ENCODE measurements around the gene ABHD12. TPM values are rescaled to one million over a fixed set of nuclear protein-coding genes. Genes with fewer than 3 reads are reported as not detected.

Gene ABHD12
- total RNA-seq, 2 donors from 2014 or later = 70.1 to 84.7 TPM

- no peaks in the 10 kb centered on the region for H3K4me1 ChIP-seq (replicated peaks)
- WGBS = 95% methylated on average over 6 of the region's 6 CpGs
- H3K36me3 ChIP-seq = no peaks in the 10 kb centered on the region
- no peak for DNase-seq (ENCODE audit: low spot score)
- H3K9me3 ChIP-seq = no peaks in the 10 kb centered on the region
- no peak overlapping the region for H3K4me3 ChIP-seq
- TF ChIP-seq POLR2A (IDR thresholded peaks at IDR 0.05) (no peak), POLR2AphosphoS5 (IDR thresholded peaks at IDR 0.05) (no peak), CTCF (IDR thresholded peaks at IDR 0.05) (no peak)
- intact Hi-C loops (cut with DNase I) = no loop called here
- H3K27ac ChIP-seq = no peak overlapping the region
- no peaks in the 10 kb centered on the region for H3K27me3 ChIP-seq (replicated peaks; ENCODE audit: insufficient read depth)
Measured at GRCh38 chr20:25346349-25346748, 44.3 kb downstream of the ABHD12 start.

- WGBS = 75% methylated on average over 1 of the region's 1 CpG
- no peak for DNase-seq (ENCODE audit: low spot score)
- intact Hi-C loops (cut with DNase I) = no loop called here
- H3K27me3 ChIP-seq (replicated peaks; ENCODE audit: insufficient read depth) = no peaks in the 10 kb centered on the region
- H3K4me1 ChIP-seq (replicated peaks) = no peaks in the 10 kb centered on the region
- H3K9me3 ChIP-seq = no peaks in the 10 kb centered on the region
- no peak overlapping the region for H3K27ac ChIP-seq
- no peak for TF ChIP-seq POLR2A (IDR thresholded peaks at IDR 0.05)
- TF ChIP-seq CTCF (IDR thresholded peaks at IDR 0.05) = no peak
- TF ChIP-seq POLR2AphosphoS5 (IDR thresholded peaks at IDR 0.05) = no peak
- no peak overlapping the region for H3K4me3 ChIP-seq
- no peaks in the 10 kb centered on the region for H3K36me3 ChIP-seq
Measured at GRCh38 chr20:25345721-25346120, 44.9 kb downstream of the ABHD12 start.

- no peak for DNase-seq (ENCODE audit: low spot score)
- no peaks in the 10 kb centered on the region for H3K9me3 ChIP-seq
- no peak overlapping the region for H3K4me3 ChIP-seq
- 94% methylated on average over 3 of the region's 3 CpGs for WGBS
- intact Hi-C loops (cut with DNase I) = no loop called here
- no peaks in the 10 kb centered on the region for H3K27me3 ChIP-seq (replicated peaks; ENCODE audit: insufficient read depth)
- no peaks in the 10 kb centered on the region for H3K36me3 ChIP-seq
- no peak for TF ChIP-seq CTCF (IDR thresholded peaks at IDR 0.05)
- no peak for TF ChIP-seq POLR2A (IDR thresholded peaks at IDR 0.05)
- no peak for TF ChIP-seq POLR2AphosphoS5 (IDR thresholded peaks at IDR 0.05)
- no peaks in the 10 kb centered on the region for H3K4me1 ChIP-seq (replicated peaks)
- no peak overlapping the region for H3K27ac ChIP-seq
Measured at GRCh38 chr20:25344634-25345033, 46.0 kb downstream of the ABHD12 start.

- WGBS = 69% methylated on average over 9 of the region's 9 CpGs
- no peak for TF ChIP-seq POLR2A (IDR thresholded peaks at IDR 0.05)
- TF ChIP-seq POLR2AphosphoS5 (IDR thresholded peaks at IDR 0.05) = no peak
- no peak for TF ChIP-seq CTCF (IDR thresholded peaks at IDR 0.05)
- H3K36me3 ChIP-seq = no peaks in the 10 kb centered on the region
Measured at GRCh38 chr20:25341716-25342680, 48.6 kb downstream of the ABHD12 start.

GRCh38 chr20:25340380-25340779 is 50.3 kb downstream of the ABHD12 start:
- Histone ChIP-seq H3K4me3 (no peak overlapping the region), H3K27me3 (replicated peaks; ENCODE audit: insufficient read depth) (no peaks in the 10 kb centered on the region), H3K36me3 (no peaks in the 10 kb centered on the region), H3K4me1 (replicated peaks) (peaks cover 7% of the 10 kb centered on the region), H3K9me3 (no peaks in the 10 kb centered on the region), H3K27ac (no peak overlapping the region)
- 52% methylated on average over 1 of the region's 1 CpG for WGBS
- no peak for DNase-seq (ENCODE audit: low spot score)
- TF ChIP-seq POLR2A (IDR thresholded peaks at IDR 0.05) (no peak), POLR2AphosphoS5 (IDR thresholded peaks at IDR 0.05) (no peak), CTCF (IDR thresholded peaks at IDR 0.05) (no peak)
- intact Hi-C loops (cut with DNase I) = no loop called here

More at GRCh38 chr20:25341716-25342680, 48.6 kb downstream of the ABHD12 start:
- Histone ChIP-seq H3K27ac (no peak overlapping the region), H3K4me3 (no peak overlapping the region), H3K9me3 (no peaks in the 10 kb centered on the region), H3K4me1 (replicated peaks) (peaks cover 7% of the 10 kb centered on the region), H3K27me3 (replicated peaks; ENCODE audit: insufficient read depth) (no peaks in the 10 kb centered on the region)
- intact Hi-C loops (cut with DNase I) = no loop called here
- no peak for DNase-seq (ENCODE audit: low spot score)
